Spleen (tissue), 7 donors: Measurements from ENCODE around the gene ELP4.

Experiments used
- POLR2A ChIP-seq, 3 donors: fragments of 450-650 bp; IDR thresholded peaks; one replicate each; pipeline ENCODE4 v1.5.1; 2017; ENCODE audit warnings: antibody characterized with exemption in 3 of 3, mild to moderate bottlenecking in 1 of 3
- POLR2AphosphoS5 ChIP-seq, 3 donors: sonication (generic); formaldehyde crosslinking; IDR thresholded peaks; one replicate each; pipeline ENCODE4 v1.5.1; 2017; ENCODE audit warnings: antibody characterized with exemption in 3 of 3
- TF ChIP-seq, protein P1 (sequence below), 11 experiments: fragments of 200-600 bp in 7 of 11; fragments of 450-650 bp in 4 of 11; sonication (generic) in 4 of 11; IDR thresholded peaks in 8 of 11; conservative IDR thresholded peaks in 3 of 11; 1 replicate in 7 of 11; 2 replicates in 4 of 11; pipeline versions ENCODE4 v1.4.0 to v1.8.0; 2016 to 2021; ENCODE audit warnings: antibody characterized with exemption in 11 of 11, inconsistent platforms in 4 of 11, mild to moderate bottlenecking in 1 of 11
- donor health status: DM: no; HTN: no; CAD: no; lungs with moderate emphysema.
- donor health status: DM: no; HTN: no; CAD: no.
- donor health status: DM: no; HTN: no; CAD: no.

DNA sequence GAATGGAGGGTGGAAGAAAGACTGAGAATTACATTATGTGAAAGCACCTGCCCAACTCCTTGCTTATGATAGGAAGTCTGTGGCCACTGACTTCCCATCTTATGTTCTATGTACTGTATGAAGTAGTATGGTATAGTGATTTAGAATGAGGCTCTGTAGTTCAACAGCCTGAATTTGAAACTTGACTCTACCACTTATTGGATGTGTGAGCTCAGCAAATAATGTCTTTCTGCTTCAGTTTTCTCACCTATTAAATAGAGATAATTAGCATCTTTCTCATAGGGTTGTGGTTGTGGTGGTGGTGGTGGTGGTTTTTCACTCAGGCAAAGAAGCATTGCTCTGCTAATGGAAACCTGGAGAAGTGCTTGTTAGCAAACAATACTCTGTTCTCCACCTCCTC, 180.0 kb downstream of the ELP4 start:
- TF ChIP-seq, protein P1, sequence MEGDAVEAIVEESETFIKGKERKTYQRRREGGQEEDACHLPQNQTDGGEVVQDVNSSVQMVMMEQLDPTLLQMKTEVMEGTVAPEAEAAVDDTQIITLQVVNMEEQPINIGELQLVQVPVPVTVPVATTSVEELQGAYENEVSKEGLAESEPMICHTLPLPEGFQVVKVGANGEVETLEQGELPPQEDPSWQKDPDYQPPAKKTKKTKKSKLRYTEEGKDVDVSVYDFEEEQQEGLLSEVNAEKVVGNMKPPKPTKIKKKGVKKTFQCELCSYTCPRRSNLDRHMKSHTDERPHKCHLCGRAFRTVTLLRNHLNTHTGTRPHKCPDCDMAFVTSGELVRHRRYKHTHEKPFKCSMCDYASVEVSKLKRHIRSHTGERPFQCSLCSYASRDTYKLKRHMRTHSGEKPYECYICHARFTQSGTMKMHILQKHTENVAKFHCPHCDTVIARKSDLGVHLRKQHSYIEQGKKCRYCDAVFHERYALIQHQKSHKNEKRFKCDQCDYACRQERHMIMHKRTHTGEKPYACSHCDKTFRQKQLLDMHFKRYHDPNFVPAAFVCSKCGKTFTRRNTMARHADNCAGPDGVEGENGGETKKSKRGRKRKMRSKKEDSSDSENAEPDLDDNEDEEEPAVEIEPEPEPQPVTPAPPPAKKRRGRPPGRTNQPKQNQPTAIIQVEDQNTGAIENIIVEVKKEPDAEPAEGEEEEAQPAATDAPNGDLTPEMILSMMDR (IDR thresholded peaks at IDR 0.05 in 8 of 11, conservative IDR thresholded peaks at IDR 0.05 in 3 of 11), result no peak
- TF ChIP-seq POLR2A (IDR thresholded peaks at IDR 0.05) (no peak), POLR2AphosphoS5 (IDR thresholded peaks at IDR 0.05) (no peak)
